GM19397 (cell line): Measurements from ENCODE around the gene TIMM22.

ENCODE experiments used
- ATAC-seq: cut with Tn5 transposase; IDR thresholded peaks from one replicate; pipeline ENCODE4 v1.9.1; 2021; ENCODE audit warnings: mild to moderate bottlenecking, moderate library complexity; ENCODE audit not compliant: unreplicated experiment

Gene TIMM22

DNA sequence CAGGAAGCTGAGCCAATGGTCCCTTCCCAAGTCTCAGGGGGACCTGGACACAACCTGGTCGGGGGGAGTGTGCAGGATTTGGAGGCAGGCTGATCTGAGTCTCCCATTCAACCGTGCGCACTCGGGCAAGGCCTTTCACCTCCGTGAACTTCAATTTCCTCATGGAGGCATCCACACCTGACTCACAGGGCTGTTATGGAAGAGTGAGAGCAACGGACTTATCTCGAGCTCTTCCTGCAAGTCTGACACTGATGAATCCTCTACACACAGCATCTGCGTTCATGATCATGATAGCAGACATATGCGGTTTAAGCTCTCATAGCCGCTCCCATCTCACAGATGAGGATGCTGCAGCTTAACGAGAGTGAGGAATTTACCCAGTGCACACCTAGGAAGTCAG lies 21.6 kb downstream of the TIMM22 start:
- no peak for ATAC-seq

DNA sequence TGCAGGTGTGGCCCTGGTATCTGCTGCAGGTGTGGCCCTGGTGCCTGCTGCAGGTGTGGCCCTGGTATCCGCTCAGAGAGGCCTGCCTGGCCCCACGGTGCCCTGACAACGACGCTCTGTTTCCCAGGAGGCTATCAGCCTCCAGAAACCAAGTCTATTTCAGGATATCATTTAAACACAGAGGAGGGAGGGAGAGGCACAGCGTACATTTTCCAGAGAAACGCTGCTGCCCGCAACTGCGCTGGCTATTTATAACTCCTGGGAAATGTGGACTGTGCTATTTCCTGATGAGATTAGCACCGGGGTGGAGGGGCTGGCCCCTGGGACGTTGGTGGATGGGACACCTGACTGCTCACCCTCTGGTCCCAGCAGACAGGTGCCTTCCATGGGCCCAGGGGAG lies 22.5 kb downstream of the TIMM22 start:
- no peak for ATAC-seq

DNA sequence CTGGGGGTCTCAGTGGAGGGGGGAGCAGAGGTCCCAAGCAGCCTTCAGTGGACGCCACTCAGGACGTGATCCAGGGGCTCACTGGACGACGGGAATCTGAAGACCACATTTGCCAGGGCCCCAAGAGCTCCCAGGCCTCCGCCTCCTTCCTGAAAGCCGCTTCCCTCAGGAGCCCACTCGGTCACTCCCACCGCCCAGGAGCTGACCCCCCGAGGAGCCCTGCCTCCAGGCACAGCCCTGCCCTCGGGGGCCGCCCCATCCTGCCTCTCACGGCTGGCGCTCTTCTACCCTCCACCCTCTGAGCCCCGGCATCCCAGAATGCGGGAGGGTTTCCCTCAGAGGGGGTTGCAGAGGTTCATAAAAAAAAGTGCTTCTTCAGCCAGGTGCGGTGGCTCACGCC lies 24.2 kb downstream of the TIMM22 start:
- no peak for ATAC-seq

DNA sequence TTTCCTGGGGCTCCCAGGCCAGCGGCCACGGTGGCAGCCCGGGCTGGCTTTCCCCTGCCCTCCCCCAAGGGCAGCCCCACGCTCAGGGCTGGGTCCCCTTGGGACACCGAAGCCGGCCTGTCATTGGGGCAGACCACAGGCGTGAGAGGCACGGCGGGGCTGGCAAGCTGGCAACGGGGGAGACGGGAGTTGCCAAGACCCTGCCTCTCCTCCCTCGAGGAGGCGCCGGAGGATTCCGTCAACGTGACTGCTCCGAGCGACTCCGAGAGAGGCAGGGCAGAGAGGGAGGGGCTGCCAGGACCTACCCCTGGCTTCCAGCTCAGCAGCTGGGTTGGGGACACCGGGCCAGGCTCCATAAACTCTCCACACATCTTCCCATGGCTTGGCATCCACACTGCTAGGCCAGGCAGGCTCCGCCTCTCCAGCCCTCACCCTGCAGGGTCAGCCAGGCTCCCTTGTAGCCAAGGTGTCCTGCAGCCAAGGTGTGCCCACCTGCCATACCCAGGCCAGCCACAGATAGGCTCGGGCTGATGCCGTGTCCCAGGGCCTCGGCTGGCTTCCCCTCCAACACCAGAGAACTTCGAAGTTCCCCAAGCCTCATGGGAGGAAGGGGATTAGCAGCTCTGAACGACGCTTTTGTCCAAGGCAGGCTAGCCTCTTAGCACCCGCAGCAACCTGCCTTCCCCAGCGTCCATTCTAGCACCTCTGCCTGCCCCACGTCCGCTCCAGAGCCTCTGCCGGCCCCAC lies 25.5 kb downstream of the TIMM22 start:
- no peak for ATAC-seq

DNA sequence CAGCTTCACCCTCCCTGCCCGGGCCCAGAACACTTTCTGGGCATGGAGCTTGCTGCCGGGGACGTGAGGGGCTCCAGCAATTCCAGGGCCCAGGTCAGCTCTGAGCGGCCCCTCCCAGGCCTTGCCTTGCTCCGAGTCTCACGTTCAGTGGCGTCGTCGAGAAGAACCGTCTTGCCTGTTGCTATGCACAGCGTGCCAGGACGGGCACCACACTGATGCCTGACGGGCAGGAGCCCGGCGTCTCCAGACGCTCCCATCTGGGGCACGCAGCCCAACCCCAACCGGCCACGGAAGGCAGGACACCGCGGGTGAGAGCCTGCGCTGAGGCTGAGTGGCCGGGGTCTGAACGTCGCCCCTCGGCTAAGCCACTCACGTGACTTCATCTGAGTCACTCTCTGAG lies 27.1 kb downstream of the TIMM22 start:
- ATAC-seq: no peak

DNA sequence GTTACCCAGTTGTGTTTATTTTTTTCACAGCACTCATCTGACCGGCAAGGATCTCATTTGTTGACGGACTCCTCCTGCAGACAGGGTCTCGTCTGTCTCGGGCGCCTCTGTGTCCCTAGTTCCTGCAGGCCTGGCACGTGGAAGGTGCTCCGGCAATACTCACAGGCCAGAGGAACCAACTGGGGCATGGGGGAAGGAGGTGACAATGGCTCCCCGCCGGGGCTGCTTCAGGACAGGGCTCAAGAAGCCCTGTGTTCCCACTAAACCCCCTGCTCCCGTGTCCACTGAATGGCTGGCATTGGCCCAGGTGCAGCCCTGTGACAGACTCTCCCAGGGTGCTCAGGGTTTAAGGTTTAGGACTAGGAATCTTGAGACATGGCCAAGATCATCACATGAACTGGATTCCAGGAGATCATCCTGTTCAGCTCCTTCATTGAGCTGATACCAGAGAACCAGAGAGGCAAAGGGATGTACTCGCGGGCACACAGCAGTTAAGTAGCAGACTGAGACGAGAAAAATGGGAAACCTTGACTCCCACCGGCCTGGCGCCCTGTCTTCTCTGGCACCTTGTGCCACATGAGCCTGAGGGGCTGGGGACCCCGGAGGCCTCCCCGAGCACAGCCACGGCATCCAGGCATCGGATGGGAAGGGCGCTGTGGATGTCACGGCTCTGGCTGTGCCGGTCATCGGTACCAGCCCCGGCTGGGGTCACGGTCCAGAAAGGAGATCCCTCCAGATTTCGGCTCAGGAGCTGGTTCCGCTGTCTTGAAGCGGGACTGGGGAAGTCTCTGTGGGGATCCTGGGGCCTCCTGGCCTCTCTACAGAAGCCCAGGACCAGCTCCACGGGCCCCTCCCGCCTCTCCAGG lies 29.0 kb downstream of the TIMM22 start:
- ATAC-seq: no peak

DNA sequence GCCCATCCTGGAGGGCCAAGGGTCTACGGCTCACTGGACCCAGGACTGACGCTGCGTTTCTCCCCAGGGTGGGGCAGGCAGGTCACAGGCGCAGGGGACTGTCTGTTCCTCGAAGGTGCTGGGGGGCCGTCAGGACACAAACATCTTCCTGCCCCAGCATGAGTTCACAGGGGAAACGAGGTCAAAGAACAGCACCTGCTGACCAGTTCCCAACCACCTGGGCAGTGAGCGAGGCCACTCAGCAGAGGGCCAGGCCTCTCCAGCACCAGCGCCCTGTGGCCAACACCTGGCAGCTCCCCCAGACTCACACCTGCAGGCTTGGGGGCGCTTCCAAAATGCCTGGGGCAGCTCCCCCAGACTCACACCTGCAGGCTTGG lies 29.7 kb downstream of the TIMM22 start:
- ATAC-seq: no peak

DNA sequence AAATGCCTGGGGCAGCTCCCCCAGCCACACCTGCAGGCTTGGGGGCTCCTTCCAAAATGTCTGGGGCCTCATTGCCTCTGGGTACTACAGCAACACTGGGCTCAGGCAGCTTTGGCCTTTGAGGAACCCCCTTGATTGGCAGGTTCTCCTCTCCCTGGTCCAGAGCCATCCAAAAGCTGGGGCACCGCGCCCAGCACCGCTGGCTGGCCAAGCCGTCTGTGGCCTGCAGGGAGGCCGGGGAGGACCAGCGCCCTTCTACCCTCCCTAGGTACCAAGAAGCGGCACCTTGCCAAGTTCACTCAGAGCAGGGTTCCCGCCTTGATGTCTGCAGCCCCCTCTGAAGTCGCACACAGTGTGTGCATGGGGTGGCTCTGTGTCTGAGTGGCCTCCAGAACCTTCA lies 30.1 kb downstream of the TIMM22 start:
- no peak for ATAC-seq

DNA sequence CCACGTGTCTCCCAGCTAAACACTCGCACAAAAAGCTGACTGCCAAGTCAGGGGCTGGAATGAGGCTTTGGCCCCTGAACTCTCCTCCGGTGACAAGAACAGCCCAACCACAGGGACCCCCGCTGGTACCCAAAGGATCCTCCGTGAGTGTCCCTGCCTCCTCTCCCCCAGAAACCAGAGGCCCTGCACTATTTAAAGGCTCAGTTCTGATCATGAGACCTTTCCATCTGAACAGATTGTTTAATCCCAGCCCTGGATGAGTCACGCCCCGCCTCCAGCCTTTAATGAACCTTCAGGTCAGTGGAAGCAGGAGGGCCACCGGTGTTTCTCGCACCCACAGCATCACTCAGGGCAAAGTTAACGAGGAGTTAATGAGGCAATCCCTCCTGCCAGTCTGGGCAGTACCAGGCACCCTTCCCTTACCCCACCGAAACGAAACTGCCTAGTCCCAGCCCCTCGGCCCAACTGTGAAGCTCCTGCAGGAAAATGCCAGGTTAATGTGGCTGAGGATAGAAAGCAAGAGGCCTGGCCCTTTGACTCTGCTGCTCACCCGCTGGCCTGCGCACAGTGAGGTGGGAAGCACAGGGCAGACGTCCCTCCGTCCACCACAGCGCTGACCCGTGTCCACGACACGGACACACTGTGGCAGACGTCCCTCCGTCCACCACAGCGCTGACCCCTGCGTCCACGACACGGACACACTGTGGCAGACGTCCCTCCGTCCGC lies 32.4 kb downstream of the TIMM22 start:
- no peak for ATAC-seq

DNA sequence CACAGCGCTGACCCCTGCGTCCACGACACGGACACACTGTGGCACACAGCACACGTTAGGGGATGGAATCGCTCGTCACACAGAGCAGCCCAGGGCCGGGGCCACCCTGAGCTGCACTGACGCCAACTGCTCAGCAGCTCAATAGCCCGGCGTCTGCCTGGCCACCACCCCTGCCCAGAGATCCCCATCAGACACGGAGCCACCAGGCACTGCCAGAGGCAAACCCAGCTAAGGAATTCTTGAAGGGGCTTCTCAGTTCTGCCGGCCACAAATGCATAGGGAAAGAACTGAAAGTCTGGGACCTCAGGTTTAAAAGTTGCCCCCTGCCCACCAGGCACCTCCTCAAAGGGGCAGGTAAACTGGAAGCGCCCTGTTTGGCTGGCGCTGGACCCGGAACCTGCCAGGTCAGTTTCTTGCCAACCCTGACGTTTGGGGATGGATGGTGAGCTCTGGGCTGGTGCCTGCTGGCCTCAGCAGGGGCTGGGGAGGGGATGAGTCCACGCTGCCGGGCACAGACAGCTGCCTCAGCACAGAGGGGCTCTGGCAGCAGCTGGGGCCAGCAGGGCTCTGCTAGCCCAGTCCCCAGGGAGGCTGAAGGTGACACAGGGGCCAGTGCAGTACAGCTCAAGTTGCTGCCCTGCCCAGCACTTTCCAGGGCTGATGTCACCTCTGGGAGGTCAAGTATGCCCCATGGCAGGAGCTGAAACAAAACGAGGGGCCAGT lies 33.2 kb downstream of the TIMM22 start:
- no peak for ATAC-seq

DNA sequence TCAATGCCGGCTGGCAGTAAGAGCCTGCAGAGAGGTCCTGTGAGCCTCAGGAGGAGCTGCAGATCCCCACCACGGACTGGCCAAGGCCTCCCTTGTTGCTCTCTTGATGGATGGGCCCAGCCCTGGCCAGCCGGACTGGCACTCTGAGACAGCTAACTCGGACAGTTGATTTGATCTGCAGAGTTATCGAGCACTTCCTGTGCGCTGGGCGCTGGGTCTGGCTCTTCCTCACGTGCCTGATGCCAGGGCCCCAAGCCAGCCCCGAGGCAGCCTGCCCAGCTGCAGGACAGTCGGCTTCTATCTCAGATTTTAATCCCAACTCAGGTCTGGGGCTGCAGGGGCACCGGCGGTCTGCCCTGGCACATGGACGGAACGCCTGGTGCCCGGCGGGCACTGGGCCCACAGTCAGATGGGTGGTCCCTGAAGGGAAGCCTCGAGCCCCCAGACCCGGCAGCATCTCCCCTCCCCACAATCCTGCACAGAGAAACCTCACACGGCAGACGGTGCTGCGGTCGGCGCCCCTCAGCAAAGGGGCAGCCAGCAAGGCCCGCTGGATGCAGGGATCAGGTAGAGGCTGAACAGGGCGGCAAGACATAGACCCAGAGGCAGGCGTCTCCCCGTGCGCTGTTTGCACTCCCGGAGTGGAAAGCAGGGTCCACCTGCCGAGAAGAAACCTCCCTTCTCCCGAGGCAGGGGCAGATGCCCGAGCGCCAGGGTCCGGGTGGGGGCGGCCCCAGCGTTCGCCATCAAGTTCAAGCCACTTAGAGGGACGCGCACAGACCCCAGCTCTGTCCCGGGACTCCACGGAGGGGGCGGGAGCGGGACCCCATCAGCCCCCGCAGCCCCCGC lies 34.0 kb downstream of the TIMM22 start:
- no peak for ATAC-seq

DNA sequence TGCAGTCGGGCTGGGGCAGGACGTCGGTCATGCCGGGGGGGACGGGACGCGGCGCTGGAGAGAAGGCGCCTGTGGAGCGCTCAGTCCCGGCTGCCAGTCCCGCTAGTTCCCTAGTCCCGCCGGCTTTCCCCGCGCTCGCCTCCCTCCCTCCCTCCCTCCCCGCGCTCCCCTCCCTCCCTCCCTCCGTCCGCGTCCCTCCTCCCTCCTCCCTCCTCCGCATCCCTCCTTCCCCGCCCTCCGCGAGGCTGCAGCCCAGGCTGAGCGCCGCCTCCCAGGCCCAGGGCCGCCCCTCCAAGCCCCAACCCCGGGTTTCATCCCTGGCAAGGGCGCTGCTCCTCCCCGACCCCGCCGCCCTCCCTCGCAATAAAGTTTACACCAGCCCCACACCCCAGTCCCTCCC lies 34.8 kb downstream of the TIMM22 start:
- ATAC-seq: no peak

DNA sequence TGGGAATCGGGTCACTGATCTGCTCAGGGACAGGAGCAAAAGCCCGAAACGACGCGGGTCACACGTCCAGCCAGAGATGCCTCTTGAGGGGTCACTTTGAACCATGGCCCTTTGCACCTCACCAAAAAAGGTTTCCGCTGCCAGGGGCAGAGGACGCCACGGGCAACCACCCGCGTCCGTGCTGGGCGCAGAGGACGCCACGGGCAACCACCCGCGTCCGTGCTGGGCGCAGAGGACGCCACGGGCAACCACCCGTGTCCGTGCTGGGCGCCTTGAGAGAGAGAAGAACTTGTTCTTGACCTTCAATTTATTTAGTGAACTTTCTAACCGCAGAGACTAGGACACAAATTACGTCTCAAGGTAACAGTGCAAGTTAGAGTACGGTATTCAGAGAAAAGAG lies 35.5 kb downstream of the TIMM22 start:
- ATAC-seq: no peak

DNA sequence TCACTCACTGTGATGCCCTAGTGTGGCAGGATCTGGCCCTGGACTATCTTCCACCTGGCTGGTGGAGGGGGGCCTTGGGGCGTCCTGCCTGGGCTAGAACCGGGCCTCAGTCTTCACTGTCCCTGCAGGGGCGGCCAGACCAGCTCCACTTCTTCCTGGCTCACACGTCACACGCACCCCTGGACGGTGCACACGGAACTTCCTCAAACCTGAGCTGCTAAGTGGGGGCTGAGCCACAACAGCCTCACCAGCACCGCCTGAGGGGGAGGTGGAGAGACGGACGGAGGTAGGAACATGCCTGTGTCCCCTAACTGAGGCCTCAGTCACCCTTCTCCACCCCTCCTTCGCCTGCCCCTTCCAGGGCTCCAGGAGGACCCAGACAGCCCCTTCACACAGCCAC lies 36.6 kb downstream of the TIMM22 start:
- ATAC-seq: no peak

DNA sequence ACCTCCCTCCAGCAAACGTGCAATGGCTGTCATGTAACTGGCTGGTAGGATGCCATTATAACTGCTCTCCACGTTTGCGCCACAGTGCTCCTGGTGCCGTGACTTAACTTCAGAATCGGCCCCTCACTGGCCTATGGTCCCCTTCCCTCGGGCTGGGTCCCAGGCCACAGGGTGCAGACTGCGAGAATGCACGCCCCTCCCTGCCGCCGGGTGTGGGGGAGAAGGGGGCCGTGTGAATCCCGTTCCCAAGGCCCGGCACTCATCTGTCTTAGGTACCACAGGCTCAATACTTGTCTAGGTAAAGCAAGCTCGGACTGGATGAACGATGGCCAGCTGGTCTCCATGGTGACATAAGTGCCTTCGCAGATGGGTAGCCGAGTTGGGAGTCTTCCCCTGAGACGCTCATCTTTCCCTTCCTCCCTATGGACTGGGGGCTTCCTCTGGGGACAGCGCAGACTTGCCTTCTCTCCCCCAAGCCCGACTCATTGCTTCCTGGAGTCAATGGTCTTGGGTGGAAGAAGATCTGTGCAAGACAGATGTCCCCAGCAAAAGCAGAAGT lies 37.8 kb downstream of the TIMM22 start:
- ATAC-seq: no peak

DNA sequence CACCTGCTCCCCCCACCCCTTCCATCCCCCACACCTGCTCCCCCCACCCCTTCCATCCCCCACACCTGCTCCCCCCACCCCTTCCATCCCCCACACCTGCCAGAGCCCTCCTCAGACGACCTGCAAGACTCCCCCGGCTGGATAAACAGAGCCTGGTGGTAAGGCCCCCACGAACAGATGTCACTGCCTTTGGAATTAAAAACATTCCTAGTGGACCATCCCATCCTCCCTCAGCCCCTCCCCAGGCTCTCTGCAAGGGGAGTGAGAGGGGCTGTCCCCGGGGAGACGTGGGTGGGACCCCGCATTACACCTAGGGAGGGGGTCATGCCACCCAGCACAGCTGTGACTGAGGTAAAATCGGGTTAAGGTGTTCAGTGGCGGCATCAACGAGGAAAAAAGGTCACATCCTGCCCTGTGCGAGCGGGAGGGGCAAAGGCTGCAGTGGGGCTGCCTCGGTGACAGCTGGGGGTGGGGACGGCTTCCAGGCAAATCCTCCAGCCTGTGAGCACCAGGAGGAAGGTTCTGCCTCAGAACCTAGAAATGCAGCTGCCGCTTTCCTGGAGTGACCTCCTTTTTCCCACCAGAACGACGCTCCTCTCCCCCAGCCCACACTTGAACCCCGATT lies 38.7 kb downstream of the TIMM22 start:
- ATAC-seq: no peak

DNA sequence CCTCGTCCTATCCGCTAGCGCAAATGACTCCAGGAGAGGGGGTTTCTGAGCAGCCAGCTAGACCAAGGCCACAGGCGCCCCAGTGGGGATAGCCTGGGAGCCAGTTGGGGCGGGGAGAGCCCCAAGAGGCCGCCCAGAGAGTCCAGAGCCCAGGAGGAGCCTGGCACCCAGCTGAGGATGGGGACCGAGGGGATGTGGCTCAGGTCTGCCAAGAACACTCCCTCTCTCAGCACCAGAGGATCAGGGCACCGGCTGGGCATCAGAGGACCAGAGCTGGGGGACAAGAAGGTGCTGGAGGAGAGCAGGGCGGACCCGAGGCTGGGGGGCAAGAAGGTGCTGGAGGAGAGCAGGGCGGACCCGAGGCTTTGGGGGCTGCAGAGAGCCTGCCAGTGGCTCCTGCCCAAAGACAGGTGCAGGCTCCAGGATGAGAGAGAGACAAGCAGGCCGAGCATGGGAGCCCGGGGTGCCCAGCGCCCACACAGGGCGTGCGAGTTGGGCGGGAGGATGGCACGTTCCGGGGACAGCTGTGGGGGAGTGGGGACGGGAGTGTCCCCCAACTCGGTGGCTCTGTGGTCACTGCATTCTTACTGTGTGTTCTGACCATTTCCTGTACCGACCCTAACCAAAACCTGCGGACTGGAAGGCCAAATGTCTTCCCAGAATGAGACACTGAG lies 39.4 kb downstream of the TIMM22 start:
- ATAC-seq: no peak

DNA sequence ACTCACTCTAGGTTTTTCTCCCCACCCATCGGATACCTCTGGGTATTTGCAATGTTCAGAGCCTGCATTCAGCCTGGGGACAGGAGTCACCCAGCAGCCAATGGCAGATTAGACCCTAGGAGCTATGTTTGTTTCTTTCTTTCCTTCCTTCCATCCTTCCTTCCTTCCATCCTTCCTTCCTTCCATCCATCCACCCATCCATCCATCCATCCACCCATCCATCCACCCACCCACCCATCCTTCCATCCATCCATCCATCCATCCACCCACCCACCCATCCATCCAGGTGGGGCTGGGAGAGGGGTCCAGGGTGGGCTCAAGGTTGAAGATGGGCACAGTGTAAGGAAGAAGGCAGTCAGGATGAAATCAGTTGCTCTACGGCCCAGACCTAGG lies 39.9 kb downstream of the TIMM22 start:
- no peak for ATAC-seq
